ENCODE measurements around the gene TRAF3IP1.
"Not testable (repeated sequence)": the region's sequence is repeated elsewhere in the genome, so short reads cannot be mapped to it uniquely, and the experiment has no call there.

The TRAF3IP1 gene

DNA sequence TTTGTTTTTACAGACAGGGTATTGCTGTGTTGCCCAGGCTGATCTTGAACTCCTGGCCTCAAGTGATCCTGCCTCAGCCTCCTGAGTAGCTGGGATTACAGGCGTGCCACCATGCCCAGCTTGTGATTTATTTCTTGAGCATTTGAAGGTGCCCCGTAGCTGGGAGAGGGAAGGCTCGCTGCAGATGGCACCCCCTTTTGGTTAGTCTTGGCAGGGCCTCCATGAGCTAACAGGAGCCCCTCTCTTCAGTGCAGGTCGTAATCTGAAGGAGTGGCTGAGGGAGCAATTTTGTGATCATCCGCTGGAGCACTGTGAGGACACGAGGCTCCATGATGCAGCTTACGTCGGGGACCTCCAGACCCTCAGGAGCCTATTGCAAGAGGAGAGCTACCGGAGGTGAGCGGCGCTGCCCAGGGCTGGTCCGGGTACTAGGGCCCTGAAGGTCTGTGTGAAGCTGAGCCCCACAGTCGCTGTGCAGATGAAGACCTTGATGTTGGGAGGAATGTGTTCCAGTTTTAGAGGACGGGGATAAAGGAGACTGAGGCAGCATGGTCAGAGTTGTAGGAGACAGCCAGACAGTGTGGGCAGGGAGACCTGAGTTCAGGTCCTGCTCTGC is 113.1 kb downstream of the TRAF3IP1 start:
- no peak for DNase-seq

- no peak for DNase-seq
These were observed 113.9 kb downstream of the TRAF3IP1 start for GRCh38 chr2:238433941-238434845.

DNA sequence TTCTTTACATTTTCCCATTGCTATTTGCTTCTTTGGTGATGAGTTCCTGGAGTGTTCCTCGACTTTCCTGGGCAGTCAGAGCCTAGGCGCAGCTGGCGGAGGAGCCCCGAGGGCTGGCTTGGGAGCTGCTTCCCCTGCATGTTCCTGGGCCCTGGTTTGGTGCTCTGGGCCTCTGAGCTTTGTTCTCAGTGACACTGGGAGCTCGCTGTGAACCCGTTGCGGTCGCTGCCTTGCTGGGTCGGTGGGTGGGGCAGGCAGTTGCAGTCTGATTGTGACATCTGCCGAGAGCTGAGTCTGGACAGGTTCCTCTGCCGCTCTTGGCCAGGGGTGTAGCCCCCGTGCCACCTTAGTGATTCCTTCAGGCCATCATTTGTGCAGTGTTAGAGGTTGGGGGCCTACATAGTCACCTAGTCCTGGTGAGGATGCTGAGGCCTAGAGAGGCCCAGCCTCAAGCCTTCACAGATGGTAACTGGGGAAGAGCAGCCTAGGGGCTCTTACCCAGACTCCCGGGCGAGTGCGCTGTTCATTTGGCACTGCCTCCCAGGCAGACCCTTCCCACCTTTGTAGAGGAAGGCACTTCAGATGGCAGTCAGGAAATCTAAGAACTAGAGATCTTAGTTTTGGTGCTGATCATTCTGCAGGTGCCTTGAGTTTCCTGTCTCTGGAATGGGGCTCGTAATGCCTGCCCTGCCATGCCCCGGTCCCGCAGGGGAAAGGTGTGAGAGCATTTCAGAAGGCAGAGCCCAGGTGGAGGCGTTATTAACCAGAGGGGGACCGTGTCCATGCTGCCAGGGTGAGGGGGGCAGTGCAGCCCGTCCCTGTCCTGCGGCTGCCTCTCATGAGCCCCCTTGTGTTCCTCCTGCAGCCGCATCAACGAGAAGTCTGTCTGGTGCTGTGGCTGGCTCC is 114.8 kb downstream of the TRAF3IP1 start:
- DNase-seq, result no peak

- DNase-seq, result no peak
These were observed 115.4 kb downstream of the TRAF3IP1 start for GRCh38 chr2:238435752-238436096.

GRCh38 chr2:238438856-238439849 is 118.8 kb downstream of the TRAF3IP1 start:
- no peak for DNase-seq

GRCh38 chr2:238439917-238440316 is 119.6 kb downstream of the TRAF3IP1 start:
- DNase-seq, result no peak

GRCh38 chr2:238440331-238440730 is 120.0 kb downstream of the TRAF3IP1 start:
- DNase-seq, result no peak

DNA sequence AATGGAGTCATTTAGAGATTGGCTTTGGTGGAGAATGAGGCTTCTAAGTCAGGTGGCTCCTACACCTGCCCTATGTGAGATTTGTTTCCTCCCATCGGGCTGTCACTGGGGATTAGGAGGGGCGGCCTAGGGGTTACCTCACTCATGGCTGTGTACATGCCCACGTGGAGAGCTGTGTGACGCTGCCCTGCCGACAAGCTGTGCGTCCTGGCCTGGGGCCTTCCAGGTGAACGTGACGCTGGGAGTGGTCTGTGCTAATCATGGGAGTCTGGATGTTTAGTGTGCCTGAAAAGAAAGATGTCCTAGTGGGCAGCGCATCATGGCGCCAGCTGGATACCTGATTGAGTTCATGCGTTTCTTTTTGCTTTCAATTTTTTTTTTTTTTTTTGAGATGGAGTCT is 120.4 kb downstream of the TRAF3IP1 start:
- DNase-seq, result no peak

DNA sequence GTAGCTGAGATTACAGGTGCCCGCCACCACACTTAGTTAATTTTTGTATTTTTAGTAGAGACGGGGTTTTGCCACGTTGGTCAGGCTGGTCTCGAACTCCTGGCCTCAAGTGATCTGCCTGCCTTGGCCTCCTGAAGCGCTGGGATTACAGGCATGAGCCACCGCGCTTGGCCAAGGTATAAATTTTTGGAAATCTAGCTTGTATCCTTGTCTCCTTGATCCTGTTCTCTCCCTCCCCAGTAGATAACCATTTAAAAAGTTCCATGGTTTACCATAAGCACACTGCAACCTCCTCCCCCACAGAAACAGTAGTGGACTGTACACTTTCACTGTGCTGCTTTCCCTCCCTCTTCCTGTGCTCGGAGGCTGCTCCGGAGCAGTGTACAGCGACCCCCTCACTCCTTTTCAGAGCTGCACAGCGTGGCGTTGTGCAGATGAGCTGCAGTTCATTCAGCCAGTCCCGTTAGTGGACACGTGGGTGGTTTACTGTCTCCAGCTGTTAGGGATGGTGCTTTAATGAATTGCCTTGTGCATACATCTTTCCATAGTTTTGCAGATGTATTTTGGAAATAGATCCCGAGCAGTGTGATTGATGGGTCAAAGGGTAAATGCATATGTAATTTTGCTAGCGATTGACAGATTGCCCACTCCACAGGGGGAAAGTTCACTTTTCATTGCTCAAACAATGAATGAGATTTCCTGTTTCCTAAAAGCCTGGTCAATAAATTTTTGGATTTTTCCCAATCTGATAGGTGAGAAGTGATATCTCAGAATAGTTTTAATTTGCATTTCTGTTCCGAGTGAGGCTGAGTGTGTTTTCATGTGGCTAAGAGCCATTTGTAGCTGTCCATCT is 121.2 kb downstream of the TRAF3IP1 start:
- no peak for DNase-seq

- DNase-seq, result not testable (repeated sequence)
These were observed 121.9 kb downstream of the TRAF3IP1 start for GRCh38 chr2:238442257-238442656.

DNA sequence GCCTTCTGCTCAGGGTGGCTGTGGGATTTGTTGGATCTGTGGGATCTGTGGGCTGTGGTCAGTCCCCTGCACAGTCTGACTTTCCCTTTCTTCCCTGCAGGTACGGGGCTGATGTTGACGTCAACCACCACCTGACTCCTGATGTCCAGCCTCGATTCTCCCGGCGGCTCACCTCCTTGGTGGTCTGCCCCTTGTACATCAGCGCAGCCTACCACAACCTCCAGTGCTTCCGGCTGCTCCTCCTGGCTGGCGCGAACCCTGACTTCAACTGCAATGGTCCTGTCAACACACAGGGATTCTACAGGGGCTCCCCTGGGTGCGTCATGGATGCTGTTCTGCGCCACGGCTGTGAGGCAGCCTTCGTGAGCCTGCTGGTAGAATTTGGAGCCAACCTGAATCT is 123.9 kb downstream of the TRAF3IP1 start:
- DNase-seq, result no peak

DNA sequence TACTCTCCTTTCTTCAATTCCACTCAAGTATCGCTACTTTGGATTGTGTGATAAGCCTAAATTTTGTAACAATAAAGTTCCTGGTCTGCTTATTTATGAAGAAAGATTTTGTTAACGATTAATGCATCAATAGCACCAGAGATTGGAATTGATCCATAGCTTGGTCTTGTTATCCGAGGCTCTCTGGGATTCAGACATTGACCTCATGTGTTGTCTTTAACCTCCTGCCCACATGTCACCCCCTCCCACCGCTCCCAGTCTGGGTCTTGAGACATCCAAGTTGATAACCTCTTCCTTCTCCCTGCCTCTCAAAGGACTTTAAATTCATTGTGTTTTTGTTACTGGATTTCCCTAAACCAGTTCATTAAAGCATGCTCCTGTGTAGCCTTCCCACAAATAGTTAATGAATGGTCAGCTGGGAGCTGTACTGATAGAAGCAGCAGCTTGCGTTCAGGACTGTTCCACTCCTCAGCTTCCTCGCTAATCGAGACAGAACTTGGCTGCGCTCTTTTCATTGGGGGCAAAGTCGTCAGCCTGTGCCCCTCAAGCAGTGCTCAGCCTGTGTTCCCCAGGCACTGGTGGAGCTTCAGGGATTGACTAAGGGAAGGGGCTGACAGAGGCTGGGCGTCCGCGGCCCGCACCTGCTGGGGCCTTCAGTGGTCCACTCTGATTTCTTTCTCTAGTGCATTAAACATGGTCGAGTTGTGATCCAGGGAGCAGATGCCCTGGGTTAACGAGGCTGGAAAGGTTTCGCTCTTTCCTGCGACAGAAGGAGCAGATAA is 125.3 kb downstream of the TRAF3IP1 start:
- DNase-seq, result no peak

- no peak for DNase-seq
These were observed 126.1 kb downstream of the TRAF3IP1 start for GRCh38 chr2:238446371-238446770.

DNA sequence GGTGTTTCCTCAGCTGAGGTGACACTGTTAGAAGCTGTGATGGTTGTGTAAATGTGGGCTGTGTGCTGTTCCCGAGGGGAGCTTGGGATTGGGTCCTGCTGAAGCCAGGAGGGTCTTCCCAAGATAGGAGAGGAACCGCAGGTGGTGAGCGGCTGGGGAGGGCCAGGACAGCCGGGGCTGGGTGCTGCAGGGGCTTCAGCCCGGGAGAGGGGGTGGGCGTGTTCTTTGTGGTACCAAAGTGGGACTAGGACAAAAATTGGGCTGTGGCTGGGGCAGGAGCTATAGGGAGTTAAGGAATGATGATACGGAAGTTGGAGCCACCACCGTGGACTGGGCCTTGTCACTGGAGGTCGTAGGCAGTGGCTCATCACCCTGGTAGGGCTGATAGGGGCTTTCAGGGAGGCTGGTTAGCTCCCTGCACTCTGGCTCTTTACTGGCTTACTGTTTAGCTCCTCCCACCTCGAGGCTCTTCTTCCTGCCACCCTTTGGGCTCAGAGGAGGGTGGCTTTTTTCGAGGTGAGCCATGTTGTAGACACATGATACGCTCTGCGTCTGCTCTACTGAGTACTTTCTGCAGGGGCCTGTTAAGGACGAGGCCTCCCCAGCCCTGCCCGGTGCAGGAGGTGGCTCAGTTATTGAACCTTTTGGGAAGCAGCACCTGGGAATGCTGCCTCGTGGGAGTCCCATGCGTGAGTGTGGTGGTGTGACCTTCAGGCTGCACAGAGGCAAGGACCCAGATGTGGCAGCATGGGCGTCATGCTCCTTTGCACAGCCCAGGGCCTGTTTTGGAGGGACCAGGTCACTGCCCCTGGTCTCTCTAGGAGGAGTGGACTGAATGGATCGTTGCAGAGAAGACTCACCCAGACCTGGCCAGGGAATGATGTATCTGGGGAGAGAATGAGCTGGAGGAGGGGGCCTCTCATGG is 128.0 kb downstream of the TRAF3IP1 start:
- DNase-seq, result no peak

- no peak for DNase-seq
These were observed 128.9 kb downstream of the TRAF3IP1 start for GRCh38 chr2:238449241-238449640.

DNA sequence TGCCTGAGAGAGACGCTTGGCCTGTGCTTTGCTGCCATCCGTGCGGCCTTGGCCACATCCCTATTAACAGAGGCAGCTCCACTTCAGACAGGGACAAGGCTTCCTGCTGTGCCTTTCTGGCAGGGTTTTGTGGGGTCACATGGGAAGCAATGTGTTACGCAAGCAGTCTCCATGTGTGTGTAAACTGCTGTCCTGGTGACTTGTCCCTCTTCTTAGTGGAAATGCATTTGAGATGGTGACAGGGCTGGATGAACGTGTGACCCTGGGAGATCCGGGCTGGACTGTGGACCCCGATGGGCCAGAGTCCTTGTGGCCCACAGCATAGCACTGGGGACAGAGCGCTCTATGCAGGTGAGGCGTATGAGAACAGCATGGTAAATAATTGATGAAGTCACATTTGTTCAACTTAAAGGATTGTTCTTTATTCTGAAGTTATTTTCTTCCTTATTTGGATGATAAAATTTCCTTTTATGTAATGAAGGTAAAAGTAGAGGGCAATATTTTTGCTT is 129.6 kb downstream of the TRAF3IP1 start:
- no peak for DNase-seq

DNA sequence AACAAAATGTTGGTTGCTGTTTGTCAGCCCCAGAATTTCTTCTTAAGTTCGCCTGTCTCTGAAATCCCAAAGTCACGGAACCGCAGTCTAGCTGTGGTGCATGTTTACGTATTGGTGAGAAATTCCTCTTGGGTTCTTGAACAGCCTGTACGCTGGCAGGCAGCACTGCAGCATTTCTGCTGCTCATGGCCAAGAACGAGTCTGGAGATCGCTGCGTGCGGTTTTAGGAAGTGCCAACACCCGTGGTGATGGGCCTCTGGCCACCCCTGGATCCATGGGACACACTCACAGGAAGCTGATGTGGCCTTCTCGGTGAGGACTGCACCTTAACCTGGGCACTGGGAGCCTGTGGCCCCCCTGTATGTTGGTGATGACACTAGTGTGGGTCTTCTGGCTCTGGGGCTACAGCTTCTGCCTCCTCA is 130.1 kb downstream of the TRAF3IP1 start:
- no peak for DNase-seq

Data from DMS79 treated with DMSO at 0.1 percent for 48 hours (cell line).